Activated naive CD8-positive, alpha-beta T cell treated with anti-CD3 and anti-CD28 coated beads for 36 hours (primary cell): Measurements from ENCODE around the gene GPR75. TPM values are rescaled to one million over a fixed set of nuclear protein-coding genes. Genes with fewer than 3 reads are reported as not detected.
"Not testable (repeated sequence)": the region's sequence is repeated elsewhere in the genome, so short reads cannot be mapped to it uniquely, and the experiment has no call there.

ENCODE experiments used
- DNase-seq: peaks from one replicate; pipeline ENCODE4 v3.0.0; 2021
- H3K27ac Mint-ChIP-seq: one replicate; pipeline ENCODE4 v1.8.0; 2022; ENCODE audit warnings: mild to moderate bottlenecking, moderate library complexity, mixed read lengths
- H3K27me3 Mint-ChIP-seq: one replicate; pipeline ENCODE4 v1.8.0; 2022; ENCODE audit warnings: mild to moderate bottlenecking, mixed read lengths
- H3K36me3 Mint-ChIP-seq: one replicate; pipeline ENCODE4 v1.8.0; 2021; ENCODE audit warnings: mild to moderate bottlenecking, mixed read lengths
- H3K4me1 Mint-ChIP-seq: one replicate; pipeline ENCODE4 v1.8.0; 2021; ENCODE audit warnings: mixed read lengths
- H3K4me3 Mint-ChIP-seq: one replicate; pipeline ENCODE4 v1.8.0; 2022; ENCODE audit warnings: mild to moderate bottlenecking, moderate library complexity, mixed read lengths
- H3K9me3 Mint-ChIP-seq: one replicate; pipeline ENCODE4 v1.8.0; 2022; ENCODE audit warnings: mixed read lengths
- total RNA-seq, 2 experiments: library from RNA; stranded (reverse); gene quantifications; one replicate each; pipeline ENCODE4 v1.2.3, GENCODE V29; 2021

Gene GPR75
- total RNA-seq, 2 experiments from 2014 or later = 1.4 to 1.8 TPM

DNA sequence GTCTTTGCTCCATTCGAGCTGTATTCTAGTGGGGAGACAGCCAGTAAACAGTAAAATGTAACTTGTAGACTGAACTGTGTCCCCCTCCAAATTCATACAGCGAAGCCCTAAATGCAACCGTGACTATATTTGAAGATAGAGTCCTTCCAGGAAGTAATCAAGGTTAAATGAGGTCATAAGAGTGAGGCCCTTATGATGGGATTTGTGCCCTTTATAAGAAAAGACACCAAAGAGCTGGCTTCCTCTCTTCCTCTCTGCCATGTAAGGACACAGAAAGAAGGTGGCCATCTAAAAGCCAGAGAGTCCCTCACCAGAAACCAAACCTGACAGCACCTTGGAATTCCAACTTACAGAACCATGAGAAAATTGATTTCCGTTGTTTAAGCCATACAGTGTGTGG lies 31.4 kb downstream of the GPR75 start:
- DNase-seq = no peak
- Mint-ChIP-seq H3K4me3 (no peak overlapping the region), H3K4me1 (no peaks in the 10 kb centered on the region), H3K27me3 (no peaks in the 10 kb centered on the region), H3K27ac (no peak overlapping the region), H3K9me3 (peaks cover 2% of the 10 kb centered on the region), H3K36me3 (peaks cover 8% of the 10 kb centered on the region)

DNA sequence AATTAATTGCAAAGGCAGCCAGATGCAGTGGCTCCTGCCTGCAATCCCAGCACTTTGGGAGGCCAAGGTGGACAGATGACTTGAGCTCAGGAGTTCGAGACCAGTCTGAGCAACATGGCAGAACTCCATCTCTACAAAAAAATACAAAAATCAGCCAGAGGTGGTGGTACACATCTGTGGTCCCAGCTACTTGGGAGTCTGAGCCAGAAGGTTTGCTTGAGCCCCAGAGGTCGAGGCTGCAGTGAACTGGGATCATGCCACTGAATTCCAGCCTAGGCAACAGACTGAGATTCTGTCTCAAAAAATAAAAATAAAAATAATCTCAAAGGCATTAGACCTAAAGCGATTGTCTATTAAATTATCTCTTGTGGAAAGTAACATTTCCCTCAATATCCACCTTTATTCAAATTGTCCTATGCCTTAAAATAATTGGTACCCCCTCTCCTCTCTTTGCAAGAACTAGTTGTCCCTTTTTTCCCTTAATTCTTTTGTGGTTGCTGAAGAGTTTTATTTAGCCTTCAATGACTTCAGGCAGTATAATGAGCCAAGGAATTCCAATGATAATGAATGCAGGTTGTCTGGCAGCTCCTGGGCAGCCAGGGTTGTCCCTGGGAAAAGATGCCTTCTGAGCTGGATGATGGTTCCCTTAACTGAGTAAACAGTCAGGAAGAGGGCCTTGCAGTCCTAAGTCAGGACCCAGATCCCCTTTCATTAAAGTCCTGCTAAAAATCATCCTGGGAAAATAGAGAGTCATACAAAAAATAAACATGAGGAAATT lies 32.2 kb downstream of the GPR75 start:
- Mint-ChIP-seq H3K9me3 (peaks cover 2% of the 10 kb centered on the region), H3K27ac (no peak overlapping the region), H3K4me3 (no peak overlapping the region)

GRCh38 chr2:53826587-53827397 lies 33.0 kb downstream of the GPR75 start:
- no peak overlapping the region for H3K4me3 Mint-ChIP-seq
- H3K9me3 Mint-ChIP-seq = peaks cover 2% of the 10 kb centered on the region
- no peaks in the 10 kb centered on the region for H3K4me1 Mint-ChIP-seq
- H3K36me3 Mint-ChIP-seq = peaks cover 8% of the 10 kb centered on the region
- H3K27me3 Mint-ChIP-seq = no peaks in the 10 kb centered on the region
- DNase-seq = no peak
- H3K27ac Mint-ChIP-seq = no peak overlapping the region

More for the DNA sequence above, 32.2 kb downstream of the GPR75 start:
- no peak for DNase-seq
- Mint-ChIP-seq H3K4me1 (no peaks in the 10 kb centered on the region), H3K27me3 (no peaks in the 10 kb centered on the region), H3K36me3 (peaks cover 8% of the 10 kb centered on the region)

DNA sequence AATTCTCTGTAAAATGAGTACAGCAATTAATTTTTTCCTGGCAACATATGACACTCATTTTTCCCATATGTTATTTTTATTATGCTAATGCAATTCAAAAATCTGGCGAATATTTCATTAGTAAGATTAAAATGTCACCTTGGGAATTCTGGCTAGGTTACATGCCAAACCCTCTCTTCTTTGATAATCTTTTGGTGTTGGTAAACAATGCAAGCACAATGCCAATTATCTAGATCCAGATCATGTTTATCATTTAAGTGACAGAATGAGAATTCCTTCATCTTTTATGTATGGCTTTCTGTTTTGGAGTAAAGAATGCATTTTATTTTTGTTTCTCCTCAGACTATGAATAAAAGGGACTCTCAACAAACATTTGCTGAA lies 33.7 kb downstream of the GPR75 start:
- no peak overlapping the region for H3K27ac Mint-ChIP-seq

GRCh38 chr2:53823639-53824038 lies 36.1 kb downstream of the GPR75 start:
- not testable (repeated sequence) for H3K9me3 Mint-ChIP-seq, H3K27me3 Mint-ChIP-seq, H3K36me3 Mint-ChIP-seq, H3K27ac Mint-ChIP-seq, H3K4me1 Mint-ChIP-seq, H3K4me3 Mint-ChIP-seq
- DNase-seq = peak; percentile 4

More for the DNA sequence above, 33.7 kb downstream of the GPR75 start:
- Mint-ChIP-seq H3K27me3 (no peaks in the 10 kb centered on the region), H3K9me3 (peaks cover 2% of the 10 kb centered on the region), H3K36me3 (peaks cover 8% of the 10 kb centered on the region), H3K4me3 (no peak overlapping the region), H3K4me1 (no peaks in the 10 kb centered on the region)
- no peak for DNase-seq

- Mint-ChIP-seq H3K27ac (no peak overlapping the region), H3K36me3 (peaks cover 3% of the 10 kb centered on the region), H3K4me3 (no peak overlapping the region), H3K9me3 (no peaks in the 10 kb centered on the region), H3K27me3 (no peaks in the 10 kb centered on the region), H3K4me1 (no peaks in the 10 kb centered on the region)
- no peak for DNase-seq
These were observed 38.0 kb downstream of the GPR75 start for GRCh38 chr2:53821810-53822209.

- Mint-ChIP-seq H3K27ac (no peak overlapping the region), H3K27me3 (no peaks in the 10 kb centered on the region), H3K4me3 (no peak overlapping the region), H3K4me1 (no peaks in the 10 kb centered on the region), H3K9me3 (no peaks in the 10 kb centered on the region), H3K36me3 (peaks cover 5% of the 10 kb centered on the region)
- no peak for DNase-seq
These were observed 39.1 kb downstream of the GPR75 start for GRCh38 chr2:53820711-53821110.

DNA sequence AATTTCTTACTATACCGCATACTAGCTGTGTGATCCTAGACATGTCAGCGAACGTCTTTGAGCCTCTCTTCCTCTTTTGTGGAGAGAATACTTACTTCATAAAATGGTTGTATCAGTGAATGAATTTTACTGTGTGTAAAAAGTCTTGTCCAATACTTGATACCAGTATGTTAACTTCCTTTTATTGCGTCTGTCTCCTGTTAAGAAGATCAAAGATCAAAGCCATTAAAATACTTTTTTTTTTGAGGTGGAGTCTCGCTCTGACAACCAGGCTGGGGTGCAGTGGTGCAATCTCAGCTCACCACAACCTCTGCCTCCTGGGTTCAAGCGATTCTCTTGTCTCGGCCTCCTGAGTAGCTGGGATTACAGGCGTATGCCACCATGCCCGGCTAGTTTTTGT lies 39.7 kb downstream of the GPR75 start:
- Mint-ChIP-seq H3K9me3 (no peaks in the 10 kb centered on the region), H3K27me3 (no peaks in the 10 kb centered on the region), H3K4me3 (no peak overlapping the region), H3K36me3 (peaks cover 9% of the 10 kb centered on the region), H3K27ac (no peak overlapping the region), H3K4me1 (no peaks in the 10 kb centered on the region)
- DNase-seq = no peak

- H3K36me3 Mint-ChIP-seq = peaks cover 9% of the 10 kb centered on the region
- H3K9me3 Mint-ChIP-seq = no peaks in the 10 kb centered on the region
- no peak overlapping the region for H3K27ac Mint-ChIP-seq
- H3K4me3 Mint-ChIP-seq = no peak overlapping the region
- no peaks in the 10 kb centered on the region for H3K27me3 Mint-ChIP-seq
- DNase-seq = no peak
- H3K4me1 Mint-ChIP-seq = no peaks in the 10 kb centered on the region
These were observed 40.1 kb downstream of the GPR75 start for GRCh38 chr2:53819634-53820033.

- no peak for DNase-seq
- H3K36me3 Mint-ChIP-seq = peaks cover 9% of the 10 kb centered on the region
- H3K4me3 Mint-ChIP-seq = no peak overlapping the region
- H3K27ac Mint-ChIP-seq = peak overlapping the region; percentile 29
- H3K9me3 Mint-ChIP-seq = no peaks in the 10 kb centered on the region
- no peaks in the 10 kb centered on the region for H3K27me3 Mint-ChIP-seq
- no peaks in the 10 kb centered on the region for H3K4me1 Mint-ChIP-seq
These were observed 40.8 kb downstream of the GPR75 start for GRCh38 chr2:53818854-53819435.

- H3K27ac Mint-ChIP-seq = peak overlapping the region; percentile 62
- DNase-seq = no peak
- H3K4me3 Mint-ChIP-seq = no peak overlapping the region
- no peaks in the 10 kb centered on the region for H3K27me3 Mint-ChIP-seq
- H3K36me3 Mint-ChIP-seq = peaks cover 11% of the 10 kb centered on the region
- H3K4me1 Mint-ChIP-seq = no peaks in the 10 kb centered on the region
- H3K9me3 Mint-ChIP-seq = no peaks in the 10 kb centered on the region
These were observed 46.6 kb downstream of the GPR75 start for GRCh38 chr2:53813151-53813550.

GRCh38 chr2:53811601-53812000 lies 48.2 kb downstream of the GPR75 start:
- Mint-ChIP-seq H3K9me3 (no peaks in the 10 kb centered on the region), H3K27ac (no peak overlapping the region), H3K4me3 (no peak overlapping the region), H3K4me1 (no peaks in the 10 kb centered on the region), H3K27me3 (no peaks in the 10 kb centered on the region), H3K36me3 (peaks cover 8% of the 10 kb centered on the region)
- no peak for DNase-seq

Other genes with a start within 250 kb of the GPR75 start
- 10 to 100 TPM; 28.0 to 29.6 TPM for gene CHAC2, start 92.2 kb downstream of the GPR75 start, total RNA-seq
- gene ASB3, start 73.0 kb downstream of the GPR75 start, total RNA-seq = 10 to 100 TPM; 18.6 to 19.6 TPM
- gene ERLEC1, start 72.9 kb downstream of the GPR75 start, total RNA-seq = 10 to 100 TPM; 17.5 to 18.6 TPM
- 10 to 100 TPM; 51.8 to 56.0 TPM for gene PSME4, start 111.0 kb upstream of the GPR75 start, total RNA-seq